ENCODE results near the gene NDUFB2. TPM values are rescaled to one million over a fixed set of nuclear protein-coding genes. Genes with fewer than 3 reads are reported as not detected.

Gene NDUFB2
- total and polyA plus RNA-seq, 2 donors (not counting 3 experiments of a cell fraction or from before 2014, with no cell fraction given): 197 to 1,075 TPM

- dilution Hi-C loops (cut with MboI; ENCODE audit: extremely low pct_ligation_motif_present, low sequenced_read_pairs): no loop called here
Observed at GRCh38 chr7:140678081-140678815, 18.3 kb upstream of the NDUFB2 start.

More at GRCh38 chr7:140678081-140678815, 18.3 kb upstream of the NDUFB2 start:
- Histone ChIP-seq H4K20me1 (replicated peaks; ENCODE audit: control insufficient read depth, extremely low read depth, insufficient read depth, low read length) (no peaks in the 10 kb centered on the region), H3K4me3 (replicated peaks in 1 of 3; ENCODE audit: insufficient read depth in 1 of 3, low read depth in 1 of 3, low read length in 3 of 3) (no peak overlapping the region), H3K4me2 (ENCODE audit: insufficient read depth, low read length) (no peak overlapping the region), H3K79me2 (ENCODE audit: control insufficient read depth, insufficient read depth, low read length) (no peaks in the 10 kb centered on the region), H3K27me3 (ENCODE audit: control insufficient read depth in 2 of 2, insufficient read depth in 2 of 2, low read length in 2 of 2) (no peaks in the 10 kb centered on the region), H3K36me3 (ENCODE audit: control insufficient read depth in 2 of 2, extremely low read depth in 1 of 2, insufficient read depth in 2 of 2, low read length in 2 of 2) (peaks cover 0 to 7% of the 10 kb centered on the region in 2 experiments), H3K9ac (replicated peaks; ENCODE audit: extremely low read depth, insufficient read depth, low read length) (no peak overlapping the region), H3K27ac (ENCODE audit: insufficient read depth, low read depth, low read length) (no peak overlapping the region), H2AFZ (ENCODE audit: low read depth, low read length) (no peak overlapping the region), H3K9me1 (replicated peaks; ENCODE audit: control insufficient read depth, extremely low read depth, insufficient read depth, low read length) (no peaks in the 10 kb centered on the region), H3K9me3 (replicated peaks; ENCODE audit: control insufficient read depth, insufficient read depth, low read length) (no peaks in the 10 kb centered on the region), H3K4me1 (ENCODE audit: control insufficient read depth, extremely low read depth, insufficient read depth, low read length) (peaks cover 4% of the 10 kb centered on the region)
- DNase-seq (ENCODE audit: low read depth, low spot score): no peak
- POLR2A ChIA-PET: interaction anchor here (0.5 kb wide), 1 partner anchor 236 kb away, joined by 8 read pairs; no protein-coding TSS in a partner anchor
- TF ChIP-seq FOS (IDR thresholded peaks at IDR 0.05; ENCODE audit: borderline replicate concordance, insufficient read depth, low read length) (no peak), JUN (IDR thresholded peaks at IDR 0.05; ENCODE audit: borderline replicate concordance, insufficient read depth, insufficient read length, low read depth) (no peak), MYC (IDR thresholded peaks at IDR 0.05; ENCODE audit: low read depth, low read length) (no peak), POLR2AphosphoS5 (IDR thresholded peaks at IDR 0.05; ENCODE audit: insufficient read depth, low read depth, low read length) (no peak), MAX (IDR thresholded peaks at IDR 0.05; ENCODE audit: insufficient read depth, insufficient read length) (no peak), EZH2 (IDR thresholded peaks at IDR 0.05; ENCODE audit: borderline replicate concordance, low read depth, low read length, severe bottlenecking) (no peak), GATA2 (IDR thresholded peaks at IDR 0.05; ENCODE audit: insufficient read depth, insufficient read length, low read depth, low read length) (no peak), POLR2A (IDR thresholded peaks at IDR 0.05; ENCODE audit: low read depth, low read length) (no peak), CTCF (IDR thresholded peaks at IDR 0.05; ENCODE audit: extremely low read depth in 1 of 2, insufficient read depth in 1 of 2, low read depth in 1 of 2, low read length in 2 of 2) (no peak)
- intact Hi-C loops (cut with micrococcal nuclease): loop anchor here (5.0 to 10.0 kb wide), 2 partner anchors 244 to 977 kb away; partner anchors contain the start of gene BRAF
- CTCF ChIA-PET: interaction anchor here (1.0 kb wide), 1 partner anchor 972 kb away, joined by 3 read pairs; no protein-coding TSS in a partner anchor
- no peak for FAIRE-seq
- no TSS peak for BruUV-seq (replicated peaks)
